Ishikawa (cell line): ENCODE data around the gene VPS16.

ENCODE experiments used
- CEBPB ChIP-seq: IDR thresholded peaks from 2 replicates; pipeline ENCODE4 v1.6.1; 2012
- CREB1 ChIP-seq: IDR thresholded peaks from 2 replicates; pipeline ENCODE4 v1.6.1; 2012; ENCODE audit warnings: low read depth
- EGR1 ChIP-seq: IDR thresholded peaks from 2 replicates; pipeline ENCODE4 v1.6.1; 2012
- EP300 ChIP-seq: IDR thresholded peaks from 2 replicates; pipeline ENCODE4 v1.6.1; 2012; ENCODE audit warnings: borderline replicate concordance
- FOXM1 ChIP-seq: IDR thresholded peaks from 2 replicates; pipeline ENCODE4 v1.6.1; 2012; ENCODE audit warnings: low read depth, borderline replicate concordance
- NFIC ChIP-seq: IDR thresholded peaks from 2 replicates; pipeline ENCODE4 v1.6.1; 2012
- RAD21 ChIP-seq: IDR thresholded peaks from 2 replicates; pipeline ENCODE4 v1.6.1; 2012; ENCODE audit warnings: low read depth
- TAF1 ChIP-seq: IDR thresholded peaks from 2 replicates; pipeline ENCODE4 v1.6.1; 2012; ENCODE audit warnings: low read depth, mild to moderate bottlenecking
- TCF12 ChIP-seq: IDR thresholded peaks from 2 replicates; pipeline ENCODE4 v1.6.1; 2012; ENCODE audit warnings: low read depth
- TEAD4 ChIP-seq: IDR thresholded peaks from 2 replicates; pipeline ENCODE4 v1.6.1; 2012
- YY1 ChIP-seq: IDR thresholded peaks from 2 replicates; pipeline ENCODE4 v1.6.1; 2012; ENCODE audit warnings: low read depth
- ZBTB7A ChIP-seq: IDR thresholded peaks from 2 replicates; pipeline ENCODE4 v1.6.1; 2012; ENCODE audit warnings: low read depth
- TF ChIP-seq, protein P1 (sequence below): IDR thresholded peaks from 2 replicates; pipeline ENCODE4 v1.6.1; 2012; ENCODE audit warnings: low read depth, mild to moderate bottlenecking
- TF ChIP-seq, protein P2 (sequence below): IDR thresholded peaks from 2 replicates; pipeline ENCODE4 v1.6.1; 2012
- TF ChIP-seq, protein P3 (sequence below): IDR thresholded peaks from 2 replicates; pipeline ENCODE4 v1.6.1; 2012

The VPS16 gene

DNA sequence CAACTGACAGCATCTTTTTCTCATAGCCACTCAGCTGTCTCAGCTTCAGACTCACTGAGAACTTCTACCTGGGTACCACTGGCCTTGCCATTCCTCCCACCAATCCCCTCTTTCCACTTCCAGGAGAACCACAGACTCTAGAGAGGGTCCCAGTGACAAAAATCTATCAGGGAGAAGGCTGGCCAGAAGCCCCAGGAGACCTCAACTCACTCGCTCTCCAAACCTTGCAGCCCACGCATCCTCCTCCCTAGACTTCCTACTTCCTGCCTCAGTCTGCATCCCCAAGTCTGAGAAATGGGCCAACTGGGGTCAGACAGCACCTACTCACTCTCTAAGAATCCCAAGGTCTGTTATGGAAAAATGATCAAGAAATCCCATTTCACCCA is 23.2 kb upstream of the VPS16 start:
- no peak for TF ChIP-seq TAF1

DNA sequence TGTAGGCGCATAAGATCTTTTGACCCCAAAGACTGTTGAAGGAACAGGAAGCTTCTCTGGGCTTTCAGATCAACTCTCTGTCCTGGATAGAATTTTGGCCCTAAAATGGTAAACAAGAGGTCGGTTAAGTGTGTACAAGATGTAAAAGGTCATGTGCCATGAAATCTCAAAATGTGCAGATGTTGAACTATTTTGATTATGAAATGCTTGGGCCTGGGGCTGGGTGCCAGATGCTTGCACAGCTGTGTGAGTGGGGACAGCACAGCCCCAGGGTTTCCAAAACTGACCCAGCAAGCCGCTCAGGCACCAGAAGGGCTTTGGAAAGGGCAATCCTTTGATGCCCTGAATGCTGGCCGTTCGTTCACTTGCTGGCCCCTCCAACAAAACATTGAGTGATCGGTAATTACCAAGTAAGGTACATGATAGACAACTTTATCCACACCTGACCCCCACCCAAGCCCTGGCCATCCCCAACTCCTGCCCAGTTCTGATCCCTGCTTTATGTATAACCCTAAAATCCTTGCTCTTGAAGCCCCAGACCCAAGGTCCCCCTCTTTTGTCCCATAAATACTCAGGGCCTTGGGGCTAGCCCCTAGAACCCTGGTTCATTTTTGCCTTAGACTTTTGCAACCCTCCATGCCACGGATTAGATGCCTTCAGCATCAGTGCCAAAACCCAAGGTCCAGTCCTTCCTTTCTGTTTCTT is 22.5 kb upstream of the VPS16 start:
- TF ChIP-seq TCF12 (no peak), RAD21 (no peak), CEBPB (no peak), ZBTB7A (no peak), TAF1 (no peak), CREB1 (no peak), YY1 (no peak), EP300 (no peak), TEAD4 (no peak), FOXM1 (no peak), NFIC (no peak), EGR1 (no peak)
- TF ChIP-seq, protein P1, sequence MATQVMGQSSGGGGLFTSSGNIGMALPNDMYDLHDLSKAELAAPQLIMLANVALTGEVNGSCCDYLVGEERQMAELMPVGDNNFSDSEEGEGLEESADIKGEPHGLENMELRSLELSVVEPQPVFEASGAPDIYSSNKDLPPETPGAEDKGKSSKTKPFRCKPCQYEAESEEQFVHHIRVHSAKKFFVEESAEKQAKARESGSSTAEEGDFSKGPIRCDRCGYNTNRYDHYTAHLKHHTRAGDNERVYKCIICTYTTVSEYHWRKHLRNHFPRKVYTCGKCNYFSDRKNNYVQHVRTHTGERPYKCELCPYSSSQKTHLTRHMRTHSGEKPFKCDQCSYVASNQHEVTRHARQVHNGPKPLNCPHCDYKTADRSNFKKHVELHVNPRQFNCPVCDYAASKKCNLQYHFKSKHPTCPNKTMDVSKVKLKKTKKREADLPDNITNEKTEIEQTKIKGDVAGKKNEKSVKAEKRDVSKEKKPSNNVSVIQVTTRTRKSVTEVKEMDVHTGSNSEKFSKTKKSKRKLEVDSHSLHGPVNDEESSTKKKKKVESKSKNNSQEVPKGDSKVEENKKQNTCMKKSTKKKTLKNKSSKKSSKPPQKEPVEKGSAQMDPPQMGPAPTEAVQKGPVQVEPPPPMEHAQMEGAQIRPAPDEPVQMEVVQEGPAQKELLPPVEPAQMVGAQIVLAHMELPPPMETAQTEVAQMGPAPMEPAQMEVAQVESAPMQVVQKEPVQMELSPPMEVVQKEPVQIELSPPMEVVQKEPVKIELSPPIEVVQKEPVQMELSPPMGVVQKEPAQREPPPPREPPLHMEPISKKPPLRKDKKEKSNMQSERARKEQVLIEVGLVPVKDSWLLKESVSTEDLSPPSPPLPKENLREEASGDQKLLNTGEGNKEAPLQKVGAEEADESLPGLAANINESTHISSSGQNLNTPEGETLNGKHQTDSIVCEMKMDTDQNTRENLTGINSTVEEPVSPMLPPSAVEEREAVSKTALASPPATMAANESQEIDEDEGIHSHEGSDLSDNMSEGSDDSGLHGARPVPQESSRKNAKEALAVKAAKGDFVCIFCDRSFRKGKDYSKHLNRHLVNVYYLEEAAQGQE: no peak
- TF ChIP-seq, protein P2, sequence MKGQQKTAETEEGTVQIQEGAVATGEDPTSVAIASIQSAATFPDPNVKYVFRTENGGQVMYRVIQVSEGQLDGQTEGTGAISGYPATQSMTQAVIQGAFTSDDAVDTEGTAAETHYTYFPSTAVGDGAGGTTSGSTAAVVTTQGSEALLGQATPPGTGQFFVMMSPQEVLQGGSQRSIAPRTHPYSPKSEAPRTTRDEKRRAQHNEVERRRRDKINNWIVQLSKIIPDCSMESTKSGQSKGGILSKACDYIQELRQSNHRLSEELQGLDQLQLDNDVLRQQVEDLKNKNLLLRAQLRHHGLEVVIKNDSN: no peak
- TF ChIP-seq, protein P3, sequence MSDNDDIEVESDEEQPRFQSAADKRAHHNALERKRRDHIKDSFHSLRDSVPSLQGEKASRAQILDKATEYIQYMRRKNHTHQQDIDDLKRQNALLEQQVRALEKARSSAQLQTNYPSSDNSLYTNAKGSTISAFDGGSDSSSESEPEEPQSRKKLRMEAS: no peak

DNA sequence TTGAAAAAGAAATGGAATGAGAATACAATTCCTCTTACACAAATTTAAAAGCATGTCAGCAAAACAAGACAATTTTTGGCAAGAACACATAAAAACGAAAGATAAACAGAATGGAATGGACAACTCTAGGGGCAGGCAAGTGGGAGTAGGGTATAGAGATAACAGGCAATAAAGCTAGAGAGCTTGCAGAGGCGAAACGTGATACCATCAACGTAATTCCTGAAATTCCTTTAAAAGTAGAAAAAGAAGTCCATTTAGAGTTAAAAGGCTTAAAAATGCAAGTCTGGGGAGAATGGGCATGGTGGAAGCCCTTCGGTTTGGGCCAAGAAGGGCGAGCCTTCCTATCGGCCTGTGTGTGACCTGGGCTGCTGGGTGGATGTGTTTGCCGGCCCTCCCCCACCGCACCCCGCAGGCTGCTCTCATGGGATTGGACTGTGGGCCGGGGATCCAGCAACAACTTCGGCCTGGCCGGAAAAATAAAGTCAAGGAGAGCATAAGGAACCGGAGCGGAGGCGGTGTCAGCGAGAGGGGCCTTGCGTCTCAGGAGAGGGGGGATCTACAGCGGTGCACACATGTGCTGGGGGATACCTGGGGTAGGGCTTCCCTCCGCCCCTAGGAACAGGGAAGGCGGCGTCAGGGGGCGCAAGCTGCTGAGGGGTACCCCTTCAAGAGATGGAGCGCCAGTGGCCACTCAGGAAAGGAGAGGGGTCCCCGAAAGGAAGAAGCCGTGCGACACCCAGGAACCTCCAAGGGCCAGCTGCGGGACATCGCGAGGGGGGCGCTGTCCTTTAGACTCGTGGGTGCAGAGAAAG is 20.3 kb upstream of the VPS16 start:
- no peak for TF ChIP-seq RAD21

DNA sequence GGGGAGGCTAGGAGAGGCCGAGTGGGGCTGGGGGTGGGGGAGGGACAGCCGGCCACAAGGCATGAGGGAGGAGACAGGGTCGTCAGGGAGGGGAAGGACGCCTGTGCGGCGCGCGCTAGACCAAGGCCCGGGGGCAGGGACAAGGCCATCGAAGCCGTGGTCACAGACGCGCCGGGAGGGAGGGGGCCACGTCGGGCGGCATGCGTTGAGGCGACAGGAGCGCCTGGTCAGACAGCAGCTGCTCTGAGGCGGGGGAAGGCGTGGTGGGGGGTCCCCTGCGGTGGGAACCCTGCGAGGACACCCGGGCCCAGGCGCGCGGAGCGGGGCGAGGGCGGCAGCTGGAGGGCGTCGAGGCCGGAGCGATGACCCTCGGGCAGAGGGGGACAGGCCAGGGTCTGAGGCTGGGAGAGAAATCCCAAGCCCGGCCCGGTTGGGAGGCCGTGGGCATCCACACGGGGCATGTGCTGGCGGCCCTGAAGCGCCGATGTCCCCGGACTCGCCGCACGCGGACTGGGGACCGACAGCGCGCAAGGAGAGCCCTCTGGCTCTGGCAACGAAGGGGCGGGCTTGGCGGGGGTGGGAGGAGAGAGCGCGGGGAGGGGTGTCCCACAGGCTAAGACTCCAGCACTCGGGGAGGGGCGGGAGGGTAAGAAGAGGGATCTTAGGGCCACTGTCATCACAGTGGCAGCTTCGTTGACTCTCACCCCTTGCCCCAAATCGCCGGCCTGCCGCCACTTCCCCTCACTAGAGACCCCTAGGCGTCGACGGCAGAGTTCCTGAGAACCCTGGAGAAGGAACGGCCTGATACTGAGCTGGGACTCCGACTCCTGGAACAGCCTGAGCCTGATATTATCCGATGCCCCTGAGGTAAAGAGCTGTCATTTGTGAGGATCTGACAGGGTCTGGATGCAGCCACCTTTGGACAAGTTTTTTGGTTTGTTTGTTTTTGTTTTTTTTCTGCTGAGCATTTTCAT is 19.4 kb upstream of the VPS16 start:
- TF ChIP-seq, protein P2: no peak
- TF ChIP-seq CREB1 (no peak), FOXM1 (no peak), YY1 (no peak), TCF12 (no peak), RAD21 (no peak), TAF1 (no peak), ZBTB7A (no peak), EGR1 (no peak), TEAD4 (no peak), EP300 (no peak), CEBPB (no peak)
- TF ChIP-seq, protein P3: no peak

DNA sequence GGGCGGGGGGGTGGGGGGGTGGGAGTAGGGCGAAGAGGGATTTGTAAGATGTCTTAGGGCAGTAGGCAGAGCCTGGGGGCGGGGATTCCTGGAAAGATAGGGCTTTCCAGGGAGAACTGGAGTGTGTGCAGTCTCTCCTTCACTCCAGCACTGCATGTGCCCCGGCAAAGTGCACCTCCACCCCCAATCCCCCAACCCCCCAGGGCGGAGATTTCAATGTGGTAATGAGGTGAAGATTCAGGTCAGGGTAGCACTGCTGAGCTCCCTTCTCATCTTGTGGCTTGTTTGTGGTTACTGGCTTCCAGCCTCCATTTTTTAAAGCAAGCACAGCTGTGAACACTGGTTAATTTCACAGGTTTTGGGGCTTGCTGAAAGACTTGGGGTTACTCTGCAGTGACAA is 18.5 kb upstream of the VPS16 start:
- no peak for TF ChIP-seq TAF1
- TF ChIP-seq, protein P3: no peak
- no peak for TF ChIP-seq EGR1
- no peak for TF ChIP-seq NFIC
- TF ChIP-seq CREB1: no peak
- no peak for TF ChIP-seq TEAD4
- no peak for TF ChIP-seq FOXM1
- no peak for TF ChIP-seq EP300
- TF ChIP-seq, protein P2: no peak
- TF ChIP-seq RAD21: no peak
- TF ChIP-seq, protein P1: no peak
- no peak for TF ChIP-seq ZBTB7A
- TF ChIP-seq CEBPB: no peak
- no peak for TF ChIP-seq TCF12
- no peak for TF ChIP-seq YY1
